SU-DHL-6 (cell line): ENCODE data around the gene PLCXD3.

ENCODE experiments used
- CTCF ChIP-seq: fragments of 200-600 bp; sonication (generic); IDR thresholded peaks from one replicate; pipeline ENCODE4 v1.5.1; 2017; ENCODE audit warnings: antibody characterized with exemption, mild to moderate bottlenecking, low read length, moderate library complexity; ENCODE audit not compliant: insufficient read depth, poor library complexity, severe bottlenecking
- EZH2phosphoT487 ChIP-seq: fragments of 200-600 bp; sonication (generic), shearing (Covaris generic); conservative IDR thresholded peaks from 2 replicates; pipeline ENCODE4 v1.6.1; 2018; ENCODE audit warnings: mild to moderate bottlenecking, antibody characterized with exemption, low read length, moderate library complexity, mixed read lengths

- TF ChIP-seq CTCF (no peak), EZH2phosphoT487 (no peak)
Measured at GRCh38 chr5:41414598-41414997, 95.8 kb downstream of the PLCXD3 start.
